Measurements from ENCODE around the gene ZBTB17.
A peak's percentile ranks its signal among the peaks of the same experiment; 100 is the strongest.

ZBTB17 gene

DNA sequence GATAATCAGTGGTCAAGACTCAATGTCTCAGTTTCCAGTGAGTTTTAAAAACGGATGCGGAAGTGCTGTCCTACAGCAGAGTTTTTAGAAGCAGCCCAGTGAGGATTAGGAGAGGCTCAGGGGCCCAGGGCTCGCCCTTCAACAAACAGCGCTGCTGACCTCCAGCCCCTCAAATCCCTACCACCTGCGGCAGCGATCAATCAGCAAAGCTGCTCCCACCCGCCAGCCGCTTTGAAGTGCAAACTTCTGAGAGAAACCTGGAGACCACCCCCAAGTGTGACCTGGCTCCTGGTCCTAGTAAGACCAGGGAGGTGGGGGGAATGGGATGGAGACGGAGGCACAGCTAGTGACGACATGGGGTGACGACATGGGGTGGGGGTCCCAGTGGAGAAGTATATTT is 14.4 kb downstream of the ZBTB17 start:
- DNase-seq (ENCODE audit: low read depth in 2 of 3, low spot score in 1 of 3): no peak

GRCh38 chr1:15960808-15961207 is 15.1 kb downstream of the ZBTB17 start:
- DNase-seq (ENCODE audit: low read depth in 2 of 3, low spot score in 1 of 3): no peak

- no peak for DNase-seq (ENCODE audit: low read depth in 2 of 3, low spot score in 1 of 3)
These were observed 16.0 kb downstream of the ZBTB17 start for GRCh38 chr1:15959827-15960446.

GRCh38 chr1:15959424-15959823 is 16.5 kb downstream of the ZBTB17 start:
- no peak for DNase-seq (ENCODE audit: low read depth in 2 of 3, low spot score in 1 of 3)

DNA sequence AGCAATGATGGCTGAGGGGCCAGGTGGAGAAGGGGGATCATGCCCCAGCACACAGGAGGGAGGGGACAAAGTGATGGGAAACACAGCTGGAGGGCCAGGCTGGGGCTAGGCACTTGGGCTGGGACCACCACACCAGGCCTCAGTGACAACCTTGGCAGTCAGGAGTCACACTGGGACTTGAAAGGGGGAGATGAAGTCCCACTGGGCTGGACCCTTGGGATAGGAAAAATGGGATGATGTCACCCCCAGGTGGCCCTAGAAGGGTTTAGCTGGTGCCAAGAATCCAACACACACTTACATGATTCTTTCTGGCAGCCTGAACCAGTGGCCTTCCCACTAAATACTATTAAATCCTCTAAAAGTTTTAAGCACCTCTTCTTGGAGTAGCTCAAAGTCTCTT is 17.1 kb downstream of the ZBTB17 start:
- DNase-seq (ENCODE audit: low read depth in 2 of 3, low spot score in 1 of 3): no peak

DNA sequence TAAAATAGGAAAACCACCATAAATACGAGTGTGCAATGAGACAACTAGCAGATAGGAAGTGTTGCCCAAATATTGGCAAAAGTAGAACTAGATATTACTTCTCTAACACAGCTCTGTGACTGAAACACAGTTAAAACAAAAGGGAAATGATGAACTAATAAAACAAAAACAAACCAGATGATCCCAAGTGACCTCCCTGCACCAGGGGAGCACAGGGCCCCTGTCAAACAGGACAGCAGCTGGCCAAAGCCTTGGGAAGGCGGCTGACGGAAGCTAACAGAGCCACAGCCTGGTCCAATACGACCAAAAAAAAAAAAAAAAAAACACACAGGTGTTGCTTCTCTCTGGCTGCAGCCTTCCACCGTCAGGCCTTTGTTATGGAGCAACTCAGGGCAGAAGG is 17.8 kb downstream of the ZBTB17 start:
- DNase-seq (ENCODE audit: low read depth in 2 of 3, low spot score in 1 of 3): no peak

- DNase-seq (ENCODE audit: low read depth in 2 of 3, low spot score in 1 of 3): no peak
These were observed 18.4 kb downstream of the ZBTB17 start for GRCh38 chr1:15957221-15958095.

- DNase-seq (ENCODE audit: low read depth in 2 of 3, low spot score in 1 of 3): no peak
These were observed 19.8 kb downstream of the ZBTB17 start for GRCh38 chr1:15956150-15956549.

- no peak for DNase-seq (ENCODE audit: low read depth in 2 of 3, low spot score in 1 of 3)
These were observed 20.3 kb downstream of the ZBTB17 start for GRCh38 chr1:15955552-15955951.

DNA sequence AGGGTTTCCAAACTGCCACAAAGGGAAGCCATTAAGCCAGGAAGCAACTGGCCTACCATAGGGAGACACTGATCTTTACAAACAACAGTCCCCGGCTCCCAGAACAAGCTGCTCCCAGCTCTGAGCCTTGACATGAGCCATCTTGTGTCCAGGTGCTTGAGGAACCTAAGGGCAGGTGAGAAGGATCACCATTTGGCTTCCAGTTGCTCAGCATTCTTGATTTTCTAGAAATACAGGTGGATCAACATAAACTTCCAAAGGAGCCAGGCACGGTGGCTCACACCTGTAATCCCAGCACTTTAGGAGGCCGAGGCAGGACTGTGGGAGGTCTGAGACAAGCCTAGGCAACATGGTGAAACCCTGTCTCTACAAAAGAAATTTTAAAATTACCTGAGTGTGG is 21.6 kb downstream of the ZBTB17 start:
- DNase-seq (ENCODE audit: low read depth in 2 of 3, low spot score in 1 of 3): no peak

- no peak for DNase-seq (ENCODE audit: low read depth in 2 of 3, low spot score in 1 of 3)
These were observed 22.1 kb downstream of the ZBTB17 start for GRCh38 chr1:15953791-15954241.

GRCh38 chr1:15953294-15953771 is 22.6 kb downstream of the ZBTB17 start:
- DNase-seq (ENCODE audit: low read depth in 2 of 3, low spot score in 1 of 3): no peak

DNA sequence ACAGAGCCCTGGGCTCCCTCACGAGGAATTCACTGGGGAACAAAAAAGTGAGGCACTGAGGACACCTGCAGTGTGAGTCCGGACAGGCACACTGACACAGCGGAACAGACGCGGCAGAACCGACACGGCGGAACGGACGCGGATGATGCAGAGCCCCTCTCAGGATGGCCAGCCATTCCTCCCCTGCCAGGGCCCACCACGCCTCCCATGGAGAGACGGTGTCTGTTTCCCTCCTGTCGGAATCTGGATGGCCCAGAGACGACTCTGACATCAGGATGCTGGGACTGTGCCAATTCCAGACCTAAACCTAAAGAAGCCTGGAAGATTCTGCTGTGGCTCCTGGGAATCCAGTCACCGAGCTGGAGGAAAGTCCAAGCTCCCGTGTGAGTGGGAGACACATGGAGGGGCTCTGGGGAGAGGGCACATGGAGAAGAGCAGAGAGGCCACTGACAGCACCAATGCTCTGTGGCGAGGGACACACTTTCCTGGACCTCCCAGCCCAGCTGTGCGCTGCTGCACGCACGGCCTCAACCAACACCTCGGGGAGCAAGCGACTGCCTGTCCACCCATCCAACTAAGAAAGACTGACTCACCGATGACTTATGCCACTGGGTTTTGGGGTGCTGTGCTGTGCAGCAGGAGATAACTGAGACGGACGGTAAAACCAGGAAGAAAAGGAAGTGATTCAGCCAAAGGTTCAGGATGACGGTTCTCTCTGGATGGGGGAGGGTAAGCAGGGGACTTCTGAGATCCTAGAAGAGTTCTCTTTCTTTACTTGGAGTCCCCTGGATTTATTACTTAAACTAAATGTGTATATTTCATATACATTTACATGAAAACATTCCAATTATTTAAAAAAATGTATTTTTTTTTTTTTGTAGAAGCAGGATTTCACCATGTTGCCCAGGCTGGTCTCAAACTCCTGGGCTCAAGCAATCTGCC is 23.3 kb downstream of the ZBTB17 start:
- DNase-seq (ENCODE audit: low read depth in 2 of 3, low spot score in 1 of 3): peak in 1 of 3 donors; percentile 39

DNA sequence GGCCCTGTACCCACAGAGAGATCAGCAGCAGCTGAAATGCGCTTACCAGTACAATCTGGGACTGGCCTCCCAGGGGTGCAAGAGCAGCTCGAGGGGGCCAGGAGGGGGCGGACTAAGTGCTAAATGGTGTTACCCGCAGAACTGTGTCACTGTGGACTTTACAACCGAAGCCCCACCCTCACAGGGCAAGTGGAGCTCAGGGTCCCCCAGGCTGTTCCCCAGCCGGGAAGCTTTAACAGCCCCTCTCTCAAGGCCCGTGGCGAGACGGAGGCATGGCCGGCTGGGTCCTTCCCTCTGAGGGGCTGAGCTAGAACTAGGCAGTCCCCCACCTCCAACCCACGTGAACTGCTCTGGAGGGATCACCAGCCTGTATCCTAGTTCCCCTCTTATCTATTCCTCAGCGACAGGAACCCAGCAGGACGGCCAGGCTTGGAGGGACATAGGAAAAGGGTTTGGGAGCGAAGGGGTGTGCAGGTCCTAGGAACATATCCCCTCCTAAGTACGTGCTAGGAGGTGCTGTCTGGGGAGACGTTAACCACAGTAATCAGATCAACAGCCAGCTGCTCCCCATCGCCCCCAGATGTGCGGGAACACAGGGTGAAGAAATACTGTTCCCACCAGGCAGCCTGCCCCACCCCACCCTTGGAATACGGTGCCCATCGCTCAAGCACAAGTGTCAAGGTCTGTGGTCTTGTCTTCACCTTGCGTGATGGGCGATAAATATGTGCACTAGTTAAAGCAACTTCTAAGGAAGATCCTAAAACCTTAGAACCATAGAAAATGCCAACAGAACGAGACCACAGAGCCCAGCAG is 24.4 kb downstream of the ZBTB17 start:
- peak in 2 of 3 donors; percentile 41 to 44 for DNase-seq (ENCODE audit: low read depth in 2 of 3, low spot score in 1 of 3)

DNA sequence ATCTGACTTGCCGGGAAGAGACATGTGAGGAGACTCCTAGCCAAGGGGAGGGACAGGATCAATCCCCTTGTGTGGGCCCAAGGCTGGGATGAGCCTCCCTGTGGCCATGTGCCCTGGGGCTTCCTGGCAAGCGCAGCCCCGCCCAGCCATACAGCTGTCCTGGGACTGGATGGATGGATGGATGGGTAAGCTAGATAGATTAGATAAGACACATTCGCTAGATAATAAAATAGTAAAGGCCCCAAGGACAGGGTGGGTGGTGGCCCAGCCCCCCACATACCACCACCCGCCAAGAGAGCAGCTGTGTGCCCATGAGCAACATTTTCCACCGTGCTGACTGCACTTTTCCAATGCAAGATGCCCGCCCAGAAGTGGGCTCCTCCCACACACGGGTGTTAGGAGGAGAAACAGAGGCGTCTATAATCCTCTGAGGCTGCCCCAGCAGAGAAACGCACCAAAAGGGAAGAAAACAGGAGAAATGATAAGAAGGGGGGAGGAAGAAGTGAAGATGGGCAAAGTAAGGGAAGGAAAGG is 25.1 kb downstream of the ZBTB17 start:
- peak; percentile 74 to 86 (median 75) for DNase-seq (ENCODE audit: low read depth in 2 of 3, low spot score in 1 of 3)

- peak; percentile 46 to 52 (median 47) for DNase-seq (ENCODE audit: low read depth in 2 of 3, low spot score in 1 of 3)
These were observed 25.6 kb downstream of the ZBTB17 start for GRCh38 chr1:15950302-15950701.

GRCh38 chr1:15949453-15950245 is 26.3 kb downstream of the ZBTB17 start:
- DNase-seq (ENCODE audit: low read depth in 2 of 3, low spot score in 1 of 3): peak; percentile 81 to 85 (median 84)

GRCh38 chr1:15948595-15949452 is 27.1 kb downstream of the ZBTB17 start:
- DNase-seq (ENCODE audit: low read depth in 2 of 3, low spot score in 1 of 3): peak in 2 of 3 donors; percentile 47 to 51

All from stimulated activated CD4-positive, alpha-beta T cell treated with anti-CD3 and anti-CD28 coated beads, Interleukin-12 subunit alpha, Interleukin-12 subunit beta, amount 100 ng/mL, for 48 hours (primary cell).